Immature natural killer cell (primary cell): ENCODE data around the gene OR8D2. TPM values are rescaled to one million over a fixed set of nuclear protein-coding genes. Genes with fewer than 3 reads are reported as not detected.

Source experiments
- DNase-seq, 3 donors: peaks; one replicate each; pipeline ENCODE4 v3.0.0; 2022; ENCODE audit warnings: mixed read lengths in 1 of 3
- H3K27ac Mint-ChIP-seq, 6 donors: one replicate each; pipeline ENCODE4 v1.8.0; 2020; ENCODE audit warnings: mixed read lengths in 6 of 6, mild to moderate bottlenecking in 5 of 6, inconsistent platforms in 4 of 6, moderate library complexity in 3 of 6
- H3K27me3 Mint-ChIP-seq, 3 donors: one replicate each; pipeline ENCODE4 v1.8.0; 2020 to 2021; ENCODE audit warnings: low read depth in 3 of 3, mild to moderate bottlenecking in 3 of 3, mixed read lengths in 3 of 3, moderate library complexity in 3 of 3, inconsistent platforms in 1 of 3
- H3K36me3 Mint-ChIP-seq, 3 donors: one replicate each; pipeline ENCODE4 v1.8.0; 2020; ENCODE audit warnings: mixed read lengths in 3 of 3, inconsistent platforms in 2 of 3, mild to moderate bottlenecking in 2 of 3
- H3K4me1 Mint-ChIP-seq, 2 donors: one replicate each; pipeline ENCODE4 v1.8.0; 2020; ENCODE audit warnings: inconsistent platforms in 2 of 2, mild to moderate bottlenecking in 2 of 2, mixed read lengths in 2 of 2, moderate library complexity in 1 of 2
- H3K4me3 Mint-ChIP-seq, 5 donors: one replicate each; pipeline ENCODE4 v1.8.0; 2020; ENCODE audit warnings: mild to moderate bottlenecking in 5 of 5, mixed read lengths in 5 of 5, inconsistent platforms in 3 of 5, moderate library complexity in 3 of 5
- H3K9me3 Mint-ChIP-seq, 6 donors: one replicate each; pipeline ENCODE4 v1.8.0; 2020; ENCODE audit warnings: mild to moderate bottlenecking in 6 of 6, mixed read lengths in 6 of 6, inconsistent platforms in 4 of 6, moderate library complexity in 3 of 6
- polyA plus RNA-seq, 3 donors: library from polyadenylated mRNA; unstranded; fragments of 300-500 nt; fragmentation: Illumina TruSeq; gene quantifications; one replicate each; pipeline ENCODE4 v1.2.3, GENCODE V29; 2021

The OR8D2 gene, protein sequence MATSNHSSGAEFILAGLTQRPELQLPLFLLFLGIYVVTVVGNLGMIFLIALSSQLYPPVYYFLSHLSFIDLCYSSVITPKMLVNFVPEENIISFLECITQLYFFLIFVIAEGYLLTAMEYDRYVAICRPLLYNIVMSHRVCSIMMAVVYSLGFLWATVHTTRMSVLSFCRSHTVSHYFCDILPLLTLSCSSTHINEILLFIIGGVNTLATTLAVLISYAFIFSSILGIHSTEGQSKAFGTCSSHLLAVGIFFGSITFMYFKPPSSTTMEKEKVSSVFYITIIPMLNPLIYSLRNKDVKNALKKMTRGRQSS
- not detected for polyA plus RNA-seq

DNA sequence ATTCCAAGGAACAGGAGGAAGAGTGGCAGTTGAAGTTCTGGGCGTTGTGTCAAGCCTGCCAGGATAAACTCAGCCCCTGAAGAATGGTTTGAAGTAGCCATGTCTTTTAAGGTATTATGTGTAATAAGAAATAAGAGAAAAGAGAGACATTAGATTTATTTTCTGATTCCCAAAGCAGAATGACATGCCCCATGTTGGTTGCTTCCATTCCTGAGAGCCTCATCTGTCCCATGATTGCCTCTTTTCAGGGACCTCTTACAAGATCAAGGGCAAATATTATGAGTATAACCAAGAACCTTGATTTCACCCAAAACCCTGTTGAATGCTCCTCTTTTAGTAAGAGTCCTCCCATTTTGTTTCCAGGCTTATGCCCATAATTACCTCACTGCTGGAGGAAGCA is at the start of gene OR8D2:
TSS of gene OR8D2 (minus strand) at position 101 of the 400 bp plus-strand sequence. CDS start at position 101, 0 bp downstream.
- no peak for DNase-seq
- H3K4me1 Mint-ChIP-seq: peaks cover 2 to 6% of the 10 kb centered on the region in 2 donors
- peaks cover 0 to 8% (median 2%) of the 10 kb centered on the region in 3 donors for H3K27me3 Mint-ChIP-seq
- no peak within 1 kb of the TSS for H3K27ac Mint-ChIP-seq
- H3K9me3 Mint-ChIP-seq: peaks cover 0 to 6% (median 0%) of the 10 kb centered on the region in 6 donors
- no peak within 1 kb of the TSS for H3K4me3 Mint-ChIP-seq
- no peaks in the 10 kb centered on the region for H3K36me3 Mint-ChIP-seq

DNA sequence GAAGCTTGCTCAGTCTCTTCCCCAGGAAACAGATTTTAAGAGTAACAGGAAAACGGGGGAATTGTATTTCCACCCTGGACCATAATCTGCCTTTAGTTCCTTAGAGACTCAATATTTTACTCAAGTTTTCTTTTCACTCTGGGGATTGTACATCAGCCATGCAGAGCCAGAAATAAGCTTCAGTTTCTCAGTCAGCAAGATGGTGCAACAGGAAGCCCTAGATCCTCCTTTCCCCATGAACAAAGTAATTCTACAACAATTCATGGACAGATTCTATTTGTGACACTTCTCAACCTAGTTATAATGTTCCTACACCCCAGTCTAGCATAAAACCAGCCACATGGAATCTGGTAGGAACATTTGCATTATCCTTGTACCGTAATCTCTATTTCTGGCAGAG is 39.6 kb upstream of the OR8D2 start:
- DNase-seq: no peak
- H3K4me3 Mint-ChIP-seq: no peak overlapping the region

DNA sequence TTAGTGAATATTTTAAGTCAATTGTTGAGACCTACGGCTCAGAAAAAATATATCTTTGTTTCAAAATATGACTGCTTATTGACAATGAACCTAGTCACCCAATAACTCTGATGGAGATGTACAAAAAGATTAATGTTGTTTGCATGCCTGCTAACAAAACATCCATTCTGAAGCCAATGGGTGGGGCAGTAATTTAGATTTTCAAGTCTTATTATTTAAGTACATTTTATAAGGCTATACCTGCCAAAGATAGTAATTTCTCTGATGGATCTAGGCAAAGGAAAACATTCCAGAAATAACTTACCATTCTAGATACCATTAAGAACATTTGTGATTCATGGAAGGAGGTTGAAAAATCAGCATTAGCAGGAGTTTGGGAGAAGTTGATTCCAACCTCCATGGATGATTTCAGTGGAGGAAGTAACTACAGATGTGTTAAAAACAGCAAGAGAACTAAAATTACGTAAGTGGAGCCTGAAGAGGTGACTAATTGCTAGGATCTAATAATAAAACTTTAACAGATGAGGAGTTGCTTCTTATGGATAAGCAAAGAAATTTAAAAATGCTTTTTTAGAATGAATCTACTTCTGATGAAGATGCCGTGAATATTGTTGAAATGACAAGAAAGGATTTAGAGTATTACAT is 26.4 kb upstream of the OR8D2 start:
- no peak overlapping the region for H3K27ac Mint-ChIP-seq
- no peak for DNase-seq
- H3K4me3 Mint-ChIP-seq: no peak overlapping the region
- H3K36me3 Mint-ChIP-seq: no peaks in the 10 kb centered on the region
- peaks cover 0 to 5% (median 0%) of the 10 kb centered on the region in 6 donors for H3K9me3 Mint-ChIP-seq
- no peaks in the 10 kb centered on the region for H3K4me1 Mint-ChIP-seq
- peaks cover 3 to 7% (median 6%) of the 10 kb centered on the region in 3 donors for H3K27me3 Mint-ChIP-seq

More for the DNA sequence above, 39.6 kb upstream of the OR8D2 start:
- Mint-ChIP-seq H3K9me3 (no peaks in the 10 kb centered on the region), H3K27ac (no peak overlapping the region), H3K36me3 (no peaks in the 10 kb centered on the region), H3K27me3 (peaks cover 3 to 7% (median 7%) of the 10 kb centered on the region in 3 donors), H3K4me1 (no peaks in the 10 kb centered on the region)

- Mint-ChIP-seq H3K27me3 (peaks cover 3 to 7% (median 3%) of the 10 kb centered on the region in 3 donors), H3K9me3 (peaks cover 0 to 5% (median 0%) of the 10 kb centered on the region in 6 donors), H3K27ac (no peak overlapping the region), H3K4me3 (no peak overlapping the region), H3K4me1 (no peaks in the 10 kb centered on the region), H3K36me3 (no peaks in the 10 kb centered on the region)
- DNase-seq: no peak
Observed at GRCh38 chr11:124344346-124344745, 24.3 kb upstream of the OR8D2 start.

GRCh38 chr11:124340142-124340447 is 20.1 kb upstream of the OR8D2 start:
- Mint-ChIP-seq H3K36me3 (no peaks in the 10 kb centered on the region), H3K27ac (no peak overlapping the region), H3K4me3 (no peak overlapping the region), H3K27me3 (peaks cover 0 to 2% (median 0%) of the 10 kb centered on the region in 3 donors), H3K9me3 (no peaks in the 10 kb centered on the region), H3K4me1 (no peaks in the 10 kb centered on the region)
- DNase-seq: no peak

- H3K9me3 Mint-ChIP-seq: no peaks in the 10 kb centered on the region
- no peak overlapping the region for H3K27ac Mint-ChIP-seq
- H3K36me3 Mint-ChIP-seq: no peaks in the 10 kb centered on the region
- peaks cover 0 to 2% (median 0%) of the 10 kb centered on the region in 3 donors for H3K27me3 Mint-ChIP-seq
- no peaks in the 10 kb centered on the region for H3K4me1 Mint-ChIP-seq
- H3K4me3 Mint-ChIP-seq: no peak overlapping the region
- DNase-seq: no peak
Observed at GRCh38 chr11:124339396-124340141, 19.6 kb upstream of the OR8D2 start.

- Mint-ChIP-seq H3K4me1 (peaks cover 8 to 12% of the 10 kb centered on the region in 2 donors), H3K9me3 (peaks cover 0 to 1% (median 0%) of the 10 kb centered on the region in 6 donors), H3K27ac (no peak overlapping the region), H3K4me3 (no peak overlapping the region), H3K36me3 (no peaks in the 10 kb centered on the region), H3K27me3 (peaks cover 0 to 2% (median 0%) of the 10 kb centered on the region in 3 donors)
- DNase-seq: no peak
Observed at GRCh38 chr11:124331873-124332272, 11.9 kb upstream of the OR8D2 start.

DNA sequence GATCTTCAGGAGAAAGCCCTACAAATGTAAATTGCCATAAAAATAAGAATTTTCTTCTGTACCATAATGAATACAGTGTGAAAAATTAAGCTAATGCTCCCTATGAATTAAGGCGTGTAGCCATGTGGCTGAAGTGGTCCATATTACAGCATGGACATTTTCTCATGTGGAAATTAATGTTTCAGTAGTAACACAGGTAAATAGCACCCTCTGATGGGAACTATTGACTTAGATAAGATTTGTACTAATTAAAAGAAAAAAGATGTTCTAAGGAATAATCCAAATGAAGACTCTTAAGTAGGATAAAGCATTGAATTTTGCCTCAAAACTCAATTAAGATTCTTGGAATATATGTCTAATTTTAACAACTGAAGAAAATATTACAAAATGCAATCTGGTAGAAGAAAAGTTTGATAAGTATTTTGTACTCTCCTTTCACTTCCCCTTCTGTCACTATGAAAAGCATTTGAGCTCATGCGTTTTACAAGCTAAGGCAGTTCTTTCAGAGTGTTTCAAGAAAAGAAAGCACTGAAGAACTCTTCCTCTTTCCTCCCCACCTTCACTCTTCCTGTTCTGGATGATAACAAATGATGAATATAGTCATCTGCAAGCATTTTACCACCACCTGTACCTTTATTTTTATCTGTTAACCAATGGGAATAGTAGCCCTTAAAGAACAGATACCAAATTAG is 9.9 kb upstream of the OR8D2 start:
- no peak overlapping the region for H3K27ac Mint-ChIP-seq
- peaks cover 0 to 2% (median under 1%) of the 10 kb centered on the region in 6 donors for H3K9me3 Mint-ChIP-seq
- H3K4me1 Mint-ChIP-seq: peaks cover 11 to 15% of the 10 kb centered on the region in 2 donors
- H3K4me3 Mint-ChIP-seq: peak overlapping the region in 1 of 5 donors; percentile 10
- H3K36me3 Mint-ChIP-seq: no peaks in the 10 kb centered on the region
- DNase-seq: no peak
- peaks cover 0 to 2% (median 2%) of the 10 kb centered on the region in 3 donors for H3K27me3 Mint-ChIP-seq

- Mint-ChIP-seq H3K9me3 (peaks cover 0 to 7% (median under 1%) of the 10 kb centered on the region in 6 donors), H3K27me3 (peaks cover 0 to 2% (median 2%) of the 10 kb centered on the region in 3 donors), H3K27ac (no peak overlapping the region), H3K36me3 (no peaks in the 10 kb centered on the region), H3K4me3 (no peak overlapping the region), H3K4me1 (peaks cover 12 to 20% of the 10 kb centered on the region in 2 donors)
- DNase-seq: no peak
Observed at GRCh38 chr11:124327775-124328174, 7.8 kb upstream of the OR8D2 start.

DNA sequence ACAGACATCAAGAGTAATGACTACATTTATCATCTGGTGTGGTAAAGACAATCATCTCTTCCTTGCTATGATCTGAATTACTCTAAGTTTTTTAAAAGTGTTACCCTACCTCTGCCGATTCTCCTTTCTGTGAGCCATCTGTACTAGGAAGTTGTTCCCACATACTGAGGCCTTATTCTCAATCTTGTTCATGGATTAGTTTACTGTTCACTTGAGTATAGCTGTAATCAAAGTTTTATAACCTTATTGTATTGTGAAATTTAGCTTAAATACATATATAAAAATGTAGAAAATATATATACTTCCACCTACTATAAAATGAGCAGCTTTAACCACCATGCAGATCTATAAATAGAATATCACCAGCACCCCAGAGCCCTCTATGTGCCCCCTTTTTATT is 2.4 kb upstream of the OR8D2 start:
- H3K4me1 Mint-ChIP-seq: peaks cover 4 to 8% of the 10 kb centered on the region in 2 donors
- peaks cover 0 to 10% (median 0%) of the 10 kb centered on the region in 3 donors for H3K27me3 Mint-ChIP-seq
- H3K9me3 Mint-ChIP-seq: peaks cover 0 to 7% (median 0%) of the 10 kb centered on the region in 6 donors
- no peak overlapping the region for H3K27ac Mint-ChIP-seq
- no peak for DNase-seq
- H3K4me3 Mint-ChIP-seq: no peak overlapping the region
- no peaks in the 10 kb centered on the region for H3K36me3 Mint-ChIP-seq

- no peaks in the 10 kb centered on the region for H3K4me1 Mint-ChIP-seq
- H3K4me3 Mint-ChIP-seq: no peak overlapping the region
- H3K36me3 Mint-ChIP-seq: no peaks in the 10 kb centered on the region
- H3K9me3 Mint-ChIP-seq: peaks cover 0 to 6% (median 0%) of the 10 kb centered on the region in 6 donors
- DNase-seq: no peak
- H3K27ac Mint-ChIP-seq: no peak overlapping the region
- peaks cover 0 to 7% (median 2%) of the 10 kb centered on the region in 3 donors for H3K27me3 Mint-ChIP-seq
Observed at GRCh38 chr11:124315052-124315451, 4.9 kb downstream of the OR8D2 start.

GRCh38 chr11:124313849-124314248 is 6.1 kb downstream of the OR8D2 start, which contains the start of gene OR8D1:
Gene OR8D1 (minus strand): TSS chr11:124313949. CDS start chr11:124310766, 3,183 bp downstream.
- Mint-ChIP-seq H3K27ac (no peak within 1 kb of the TSS), H3K36me3 (no peaks in the 10 kb centered on the region), H3K27me3 (peaks cover 0 to 7% (median 2%) of the 10 kb centered on the region in 3 donors), H3K4me1 (no peaks in the 10 kb centered on the region), H3K9me3 (peaks cover 0 to 6% (median 0%) of the 10 kb centered on the region in 6 donors), H3K4me3 (no peak within 1 kb of the TSS)
- DNase-seq: no peak

DNA sequence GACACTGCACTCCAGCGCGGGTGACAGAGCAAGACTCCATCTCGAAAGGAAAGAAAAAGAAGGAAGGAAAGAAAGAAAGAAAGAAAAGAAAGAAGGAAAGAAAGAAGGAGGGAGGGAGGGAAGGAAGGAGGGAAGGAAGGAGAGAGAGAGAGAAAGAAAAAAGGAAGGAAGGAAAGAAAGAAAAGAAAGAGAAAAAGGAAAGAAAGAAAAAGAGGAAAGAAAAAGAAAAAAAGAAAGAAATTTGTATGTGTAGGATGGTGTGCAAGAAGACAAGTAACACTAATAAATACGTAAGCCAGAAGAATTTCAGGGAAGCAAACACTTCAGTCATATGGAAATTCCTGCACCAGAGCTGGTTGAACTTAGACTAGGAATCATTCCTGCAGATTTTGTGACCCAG is 6.9 kb downstream of the OR8D2 start:
- Mint-ChIP-seq H3K4me3 (no peak overlapping the region), H3K36me3 (no peaks in the 10 kb centered on the region), H3K27me3 (peaks cover 2 to 10% (median 3%) of the 10 kb centered on the region in 3 donors), H3K27ac (no peak overlapping the region), H3K4me1 (no peaks in the 10 kb centered on the region), H3K9me3 (peaks cover 0 to 6% (median 0%) of the 10 kb centered on the region in 6 donors)
- DNase-seq: no peak
